SK-N-MC (cell line): ENCODE measurements around the gene CYB561.

Experiments used
- EZH2 ChIP-seq: fragments of 200-600 bp; sonication (generic); IDR thresholded peaks from one replicate; pipeline ENCODE4 v1.6.1; 2017; ENCODE audit warnings: antibody characterized with exemption
- FOXP2 ChIP-seq: optimal IDR thresholded peaks from 2 replicates; pipeline ENCODE3; 2011; ENCODE audit warnings: mild to moderate bottlenecking, moderate library complexity; ENCODE audit not compliant: insufficient read depth; ENCODE audit errors: extremely low read length, control extremely low read depth
- POLR2AphosphoS5 ChIP-seq: IDR thresholded peaks from 2 replicates; pipeline ENCODE4 v1.6.1; 2012; ENCODE audit warnings: mild to moderate bottlenecking, low read depth, low read length, borderline replicate concordance

DNA sequence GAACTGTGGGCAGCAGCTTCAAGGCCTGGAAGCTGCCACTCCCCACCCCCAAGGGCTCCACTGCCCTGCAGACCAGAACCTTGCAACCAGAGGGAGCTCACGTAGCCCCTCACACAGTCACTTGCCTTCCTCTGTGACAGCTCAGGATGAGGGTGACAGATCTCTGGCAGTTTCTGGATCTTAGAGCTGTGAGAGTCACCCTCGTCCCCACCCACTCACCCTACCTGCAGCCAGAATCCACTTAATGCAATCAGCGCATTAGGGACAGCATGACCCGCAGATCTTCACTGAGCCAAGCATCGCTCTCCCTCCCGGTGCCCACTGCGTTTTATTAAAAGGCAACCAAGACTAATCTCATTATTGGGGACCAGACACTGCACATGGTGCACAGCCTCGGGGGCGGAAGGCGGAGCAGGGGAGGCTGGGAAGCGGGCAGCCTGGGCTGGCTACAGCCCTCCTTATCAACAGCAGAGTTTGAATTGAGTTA is 3.5 kb downstream of the CYB561 start:
- no peak for TF ChIP-seq EZH2
- TF ChIP-seq FOXP2, result no peak
- no peak for TF ChIP-seq POLR2AphosphoS5
